Effector memory CD8-positive, alpha-beta T cell (primary cell): ENCODE measurements around the gene ATP8B3.

Source experiments
- ATAC-seq: fragments of 150-1000 bp; cut with Tn5 transposase; replicated peaks from 2 replicates; pipeline ENCODE4 v1.10.0; 2021; ENCODE audit warnings: mild to moderate bottlenecking, moderate library complexity
- DNase-seq, 3 experiments: peaks; one replicate each; pipeline ENCODE4 v3.0.0; 2021
- H3K27ac Mint-ChIP-seq, 2 donors: one replicate each; pipeline ENCODE4 v1.8.0; 2022; ENCODE audit warnings: mild to moderate bottlenecking in 2 of 2, mixed read lengths in 2 of 2, moderate library complexity in 2 of 2
- H3K27me3 Mint-ChIP-seq, 2 donors: one replicate each; pipeline ENCODE4 v1.8.0; 2022; ENCODE audit warnings: mixed read lengths in 2 of 2
- H3K36me3 Mint-ChIP-seq: one replicate; pipeline ENCODE4 v1.8.0; 2022; ENCODE audit warnings: mild to moderate bottlenecking, moderate library complexity, mixed read lengths; ENCODE audit not compliant: insufficient read depth
- H3K4me1 Mint-ChIP-seq, 2 donors: one replicate each; pipeline ENCODE4 v1.8.0; 2022; ENCODE audit warnings: low read depth in 2 of 2, mixed read lengths in 2 of 2
- H3K4me3 Mint-ChIP-seq, 2 donors: one replicate each; pipeline ENCODE4 v1.8.0; 2022; ENCODE audit warnings: mild to moderate bottlenecking in 2 of 2, mixed read lengths in 2 of 2, moderate library complexity in 2 of 2
- H3K9me3 Mint-ChIP-seq, 2 donors: one replicate each; pipeline ENCODE4 v1.8.0; 2022; ENCODE audit warnings: mixed read lengths in 2 of 2

Gene ATP8B3

GRCh38 chr19:1751367-1752008 lies 60.6 kb downstream of the ATP8B3 start:
- H3K4me3 Mint-ChIP-seq = peak overlapping the region in 1 of 2 donors; percentile 40
- peaks cover 21% of the 10 kb centered on the region for H3K36me3 Mint-ChIP-seq
- H3K27ac Mint-ChIP-seq = no peak overlapping the region
- ATAC-seq (no peak), DNase-seq (no peak)
- H3K27me3 Mint-ChIP-seq = peaks cover 58 to 75% of the 10 kb centered on the region in 2 donors
- H3K9me3 Mint-ChIP-seq = no peaks in the 10 kb centered on the region
- H3K4me1 Mint-ChIP-seq = peaks cover 13 to 19% of the 10 kb centered on the region in 2 donors

DNA sequence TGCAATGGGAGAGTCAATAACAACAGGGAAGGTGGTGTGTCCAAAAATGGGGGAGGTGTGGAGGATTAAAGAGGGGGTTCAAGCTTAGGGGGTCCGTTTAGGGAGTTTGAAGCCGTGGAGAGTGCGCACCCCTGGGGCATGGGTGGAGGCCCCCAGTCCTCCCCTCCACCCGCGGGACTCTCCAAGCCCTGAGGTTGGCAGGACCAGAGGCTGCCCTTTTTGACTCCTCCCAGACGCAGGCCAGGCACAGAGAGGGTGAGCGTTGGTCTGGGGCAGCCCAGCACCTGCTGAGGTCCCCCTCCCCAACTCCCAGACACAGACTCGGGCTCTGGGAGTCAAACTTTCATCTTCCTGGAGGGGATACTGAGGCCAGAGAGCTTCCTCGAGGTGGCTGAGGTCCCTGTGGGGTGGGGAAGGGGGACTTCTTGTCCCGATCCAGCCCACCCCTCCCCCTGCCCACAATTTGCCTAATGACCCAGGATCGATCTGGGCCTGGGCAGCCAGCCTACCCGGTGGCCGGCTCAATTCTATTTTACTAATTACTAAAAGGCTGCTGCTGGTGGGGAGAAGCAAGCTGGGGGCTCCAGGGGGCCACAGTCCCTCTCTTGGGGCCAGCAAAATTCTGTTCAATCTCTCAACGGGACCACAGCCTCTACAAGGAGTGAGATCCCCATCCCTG lies 61.6 kb downstream of the ATP8B3 start:
- Mint-ChIP-seq H3K4me1 (peaks cover 13 to 17% of the 10 kb centered on the region in 2 donors), H3K27me3 (peaks cover 50 to 70% of the 10 kb centered on the region in 2 donors), H3K4me3 (peak overlapping the region; percentile 41 to 62)

DNA sequence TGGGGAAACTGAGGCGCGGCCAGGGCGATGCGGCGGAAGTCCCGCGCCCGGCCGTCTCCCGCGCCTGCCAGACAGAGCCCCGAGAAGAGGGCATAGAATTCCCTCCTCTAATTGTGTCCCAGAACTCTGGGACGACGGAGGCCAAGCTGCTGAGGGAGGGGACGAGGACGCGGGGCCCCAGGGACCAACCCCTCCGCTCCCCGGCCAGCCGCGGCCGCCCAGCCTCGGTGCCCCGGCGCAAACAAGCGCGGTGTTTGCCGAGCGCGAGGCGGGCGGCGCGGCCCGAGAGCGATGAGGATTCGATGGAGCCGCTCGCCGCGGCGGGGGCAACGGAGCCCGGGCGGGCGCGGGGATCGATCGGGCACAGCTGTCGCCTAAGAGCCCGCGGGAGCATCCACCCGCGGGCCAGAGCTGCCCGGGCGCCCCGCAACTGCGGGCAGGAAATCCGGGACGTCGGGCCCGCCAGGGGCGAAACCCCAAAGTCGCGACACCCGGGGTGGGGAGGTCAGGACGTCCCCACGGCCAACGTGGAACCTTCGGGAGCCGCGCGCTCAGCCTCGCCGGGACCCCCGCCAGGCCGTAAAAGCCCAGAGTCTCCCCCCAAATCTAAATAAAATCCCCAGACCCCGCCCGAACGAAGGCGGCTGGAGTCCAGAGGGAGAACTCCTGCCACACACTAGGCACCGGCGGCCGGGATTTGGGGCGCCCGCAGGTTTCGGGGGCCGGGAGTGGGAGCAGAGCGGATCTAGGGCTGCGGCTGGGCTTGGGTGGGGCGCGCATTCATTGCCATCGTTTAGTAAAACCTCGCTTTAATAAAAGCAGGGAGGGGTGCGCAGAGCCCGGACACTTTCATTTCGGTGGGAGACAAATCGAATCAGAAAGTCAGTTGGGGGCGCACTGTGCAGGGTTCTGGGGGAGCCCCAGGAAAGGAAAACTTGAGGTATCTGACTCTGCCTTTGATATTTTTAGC lies 62.4 kb downstream of the ATP8B3 start:
- H3K36me3 Mint-ChIP-seq = peaks cover 18% of the 10 kb centered on the region
- DNase-seq (no peak), ATAC-seq (no peak)
- H3K9me3 Mint-ChIP-seq = no peaks in the 10 kb centered on the region
- peak overlapping the region; percentile 41 to 62 for H3K4me3 Mint-ChIP-seq
- H3K4me1 Mint-ChIP-seq = peaks cover 13 to 17% of the 10 kb centered on the region in 2 donors
- no peak overlapping the region for H3K27ac Mint-ChIP-seq
- H3K27me3 Mint-ChIP-seq = peaks cover 47 to 67% of the 10 kb centered on the region in 2 donors

More for the DNA sequence above, 61.6 kb downstream of the ATP8B3 start:
- Mint-ChIP-seq H3K9me3 (no peaks in the 10 kb centered on the region), H3K36me3 (peaks cover 18% of the 10 kb centered on the region), H3K27ac (no peak overlapping the region)
- ATAC-seq (no peak), DNase-seq (no peak)

GRCh38 chr19:1748873-1749341 lies 63.2 kb downstream of the ATP8B3 start:
- DNase-seq (no peak), ATAC-seq (no peak)
- Mint-ChIP-seq H3K36me3 (peaks cover 18% of the 10 kb centered on the region), H3K4me1 (peaks cover 13 to 17% of the 10 kb centered on the region in 2 donors), H3K9me3 (no peaks in the 10 kb centered on the region), H3K27ac (peak overlapping the region in 1 of 2 donors; percentile 71), H3K27me3 (peaks cover 47 to 71% of the 10 kb centered on the region in 2 donors), H3K4me3 (peak overlapping the region in 1 of 2 donors; percentile 62)

- H3K4me3 Mint-ChIP-seq = peak overlapping the region; percentile 62 to 67
- ATAC-seq = peak; percentile 38
- H3K9me3 Mint-ChIP-seq = no peaks in the 10 kb centered on the region
- H3K27me3 Mint-ChIP-seq = peaks cover 47 to 75% of the 10 kb centered on the region in 2 donors
- no peak for DNase-seq
- peak overlapping the region in 1 of 2 donors; percentile 71 for H3K27ac Mint-ChIP-seq
- H3K36me3 Mint-ChIP-seq = peaks cover 18% of the 10 kb centered on the region
- H3K4me1 Mint-ChIP-seq = peaks cover 13 to 17% of the 10 kb centered on the region in 2 donors
These were observed 63.8 kb downstream of the ATP8B3 start for GRCh38 chr19:1748115-1748872.

DNA sequence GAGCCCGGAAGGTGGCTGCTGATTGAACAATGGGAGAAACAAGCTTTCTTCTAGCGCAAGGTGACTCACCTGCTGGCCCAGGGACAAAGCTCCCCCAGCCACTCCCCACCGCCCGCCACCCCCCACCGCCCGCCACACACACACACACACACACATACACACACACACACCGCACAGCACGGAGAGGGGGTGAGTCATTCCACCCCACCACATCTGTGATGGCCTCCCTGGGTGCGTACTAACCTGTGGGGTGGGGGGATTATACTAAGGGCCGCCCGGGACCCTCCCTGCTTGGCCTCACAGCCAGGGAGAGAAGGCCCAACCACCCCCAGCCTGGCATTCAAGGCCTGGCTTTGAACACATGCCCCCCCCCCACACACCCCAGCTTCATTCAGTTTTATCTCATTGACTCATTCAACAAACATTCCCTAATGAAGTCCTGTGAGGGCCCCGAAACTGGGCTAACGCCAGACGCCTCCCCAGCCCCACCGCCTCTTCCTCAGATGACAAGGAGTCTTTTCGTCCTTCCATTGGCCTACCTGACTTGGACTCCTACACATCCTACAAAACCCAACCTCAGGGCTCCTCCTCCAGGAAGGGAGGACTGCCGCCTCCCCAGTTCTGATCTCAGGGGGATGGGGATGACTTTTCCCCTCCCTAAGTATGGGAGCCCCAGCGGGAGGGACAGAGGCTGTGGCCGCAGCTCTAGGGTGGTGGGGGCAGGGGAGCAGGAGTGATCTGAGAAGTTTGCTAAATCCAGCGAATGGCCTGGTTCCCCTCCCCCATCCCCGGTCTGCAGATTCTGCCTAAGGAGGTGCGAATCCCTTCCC lies 64.6 kb downstream of the ATP8B3 start:
- peaks cover 45 to 75% of the 10 kb centered on the region in 2 donors for H3K27me3 Mint-ChIP-seq
- no peaks in the 10 kb centered on the region for H3K9me3 Mint-ChIP-seq
- peak overlapping the region; percentile 62 to 67 for H3K4me3 Mint-ChIP-seq
- H3K36me3 Mint-ChIP-seq = peaks cover 13% of the 10 kb centered on the region
- DNase-seq (peak in 1 of 3 experiments; percentile 25), ATAC-seq (peak; percentile 75)
- H3K27ac Mint-ChIP-seq = peak overlapping the region in 1 of 2 donors; percentile 71
- H3K4me1 Mint-ChIP-seq = peaks cover 13 to 17% of the 10 kb centered on the region in 2 donors

GRCh38 chr19:1746401-1747284 lies 65.4 kb downstream of the ATP8B3 start:
- Mint-ChIP-seq H3K27me3 (peaks cover 38 to 72% of the 10 kb centered on the region in 2 donors), H3K27ac (no peak overlapping the region)

DNA sequence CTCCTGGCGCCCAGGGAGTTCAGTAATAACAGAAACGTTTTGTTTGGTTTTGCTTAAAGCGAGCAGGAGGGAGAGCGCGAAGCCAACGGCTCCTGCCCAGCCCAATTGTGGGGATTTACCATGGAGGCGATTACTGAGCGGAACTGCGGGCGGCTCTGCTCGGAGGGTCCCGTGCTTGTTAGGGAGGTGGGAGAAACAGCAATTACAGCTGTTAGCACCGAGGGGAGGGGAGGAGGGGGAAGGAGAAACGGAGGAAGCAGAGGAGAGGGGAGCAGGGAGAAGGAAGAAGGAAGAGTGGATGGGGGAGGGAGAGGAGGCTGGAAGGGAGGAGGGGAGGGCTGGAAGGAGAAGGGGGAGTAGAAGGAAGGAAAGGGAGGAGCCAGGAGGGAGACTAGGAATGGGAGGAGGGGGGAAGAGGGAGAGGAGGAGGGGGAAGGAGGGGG lies 66.5 kb downstream of the ATP8B3 start:
- no peaks in the 10 kb centered on the region for H3K9me3 Mint-ChIP-seq
- H3K4me1 Mint-ChIP-seq = peaks cover 13 to 17% of the 10 kb centered on the region in 2 donors
- no peak for DNase-seq
- no peak overlapping the region for H3K4me3 Mint-ChIP-seq
- H3K27me3 Mint-ChIP-seq = peaks cover 28 to 68% of the 10 kb centered on the region in 2 donors
- H3K36me3 Mint-ChIP-seq = peaks cover 4% of the 10 kb centered on the region
- no peak overlapping the region for H3K27ac Mint-ChIP-seq
- ATAC-seq = no peak

More at GRCh38 chr19:1746401-1747284, 65.4 kb downstream of the ATP8B3 start:
- Mint-ChIP-seq H3K9me3 (no peaks in the 10 kb centered on the region), H3K36me3 (peaks cover 8% of the 10 kb centered on the region), H3K4me3 (no peak overlapping the region), H3K4me1 (peaks cover 13 to 17% of the 10 kb centered on the region in 2 donors)
- ATAC-seq (peak; percentile 23), DNase-seq (no peak)

- Mint-ChIP-seq H3K4me1 (peaks cover 9 to 13% of the 10 kb centered on the region in 2 donors), H3K9me3 (no peaks in the 10 kb centered on the region), H3K27ac (no peak overlapping the region), H3K36me3 (peaks cover 4% of the 10 kb centered on the region), H3K4me3 (no peak overlapping the region), H3K27me3 (peaks cover 21 to 68% of the 10 kb centered on the region in 2 donors)
- ATAC-seq (no peak), DNase-seq (no peak)
These were observed 67.1 kb downstream of the ATP8B3 start for GRCh38 chr19:1744822-1745563.

DNA sequence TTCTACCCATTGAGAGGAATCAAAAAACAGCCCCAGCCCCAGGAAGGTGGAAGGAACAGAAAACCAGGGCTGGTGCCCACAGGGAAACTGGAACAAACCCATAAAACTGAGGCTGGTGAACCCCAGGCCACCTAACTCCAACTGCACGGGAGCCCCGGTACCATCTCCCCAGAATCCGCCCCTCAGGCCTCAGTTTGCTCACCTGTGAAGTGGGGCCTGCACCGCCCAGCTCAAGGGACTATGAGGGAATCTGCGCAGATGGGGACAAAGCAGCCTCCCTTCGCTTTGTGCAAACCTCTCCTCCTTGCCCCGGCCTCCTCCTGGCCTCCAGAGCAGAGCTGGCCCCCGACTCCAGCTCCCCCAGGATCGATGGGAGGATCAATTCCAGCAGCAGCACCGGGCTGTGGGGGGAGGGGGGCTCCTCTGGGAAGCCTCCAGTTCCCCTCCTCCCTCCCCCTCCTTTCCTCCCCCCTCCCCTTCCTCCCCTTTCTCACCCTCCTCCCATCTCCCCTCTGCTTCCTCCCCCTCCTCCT lies 67.9 kb downstream of the ATP8B3 start:
- Mint-ChIP-seq H3K27ac (no peak overlapping the region), H3K4me3 (no peak overlapping the region), H3K27me3 (peaks cover 19 to 68% of the 10 kb centered on the region in 2 donors), H3K9me3 (no peaks in the 10 kb centered on the region), H3K4me1 (peaks cover 9 to 12% of the 10 kb centered on the region in 2 donors), H3K36me3 (peaks cover 4% of the 10 kb centered on the region)
- DNase-seq = no peak
- ATAC-seq = no peak
